ENCODE measurements around the gene KLHL28.

KLHL28 gene

GRCh38 chr14:44961554-44962333 lies at the start of gene KLHL28, which contains the start of gene TOGARAM1:
KLHL28 (minus strand) TSS chr14:44961947; CDS start chr14:44945928, 16,019 bp downstream.
TOGARAM1 (plus strand) TSS chr14:44962190; CDS start chr14:44962422, 232 bp downstream.
- Histone ChIP-seq H3K27ac (ENCODE audit: low read depth in 2 of 2, low read length in 2 of 2) (peak within 1 kb of the TSS; percentile 87 to 97), H3K27me3 (ENCODE audit: control insufficient read depth in 2 of 2, insufficient read depth in 2 of 2, low read length in 2 of 2) (no peaks in the 10 kb centered on the region), H3K4me3 (ENCODE audit: low read length in 2 of 2) (peak within 1 kb of the TSS; percentile 95 to 100), H3K36me3 (ENCODE audit: control insufficient read depth in 2 of 2, insufficient read depth in 2 of 2, low read length in 2 of 2) (peaks cover 0 to 3% of the 10 kb centered on the region in 2 donors), H3K9ac (ENCODE audit: low read depth in 1 of 2, low read length in 2 of 2) (peak within 1 kb of the TSS; percentile 81 to 100), H3K9me3 (ENCODE audit: control insufficient read depth in 2 of 2, low read length in 2 of 2) (no peaks in the 10 kb centered on the region), H3K4me1 (ENCODE audit: control insufficient read depth in 2 of 2, insufficient read depth in 2 of 2, low read length in 2 of 2) (peaks cover 9 to 22% of the 10 kb centered on the region in 2 donors)

GRCh38 chr14:45003924-45004323 lies 42.2 kb upstream of the KLHL28 start:
- Histone ChIP-seq H3K27me3 (ENCODE audit: control insufficient read depth in 2 of 2, insufficient read depth in 2 of 2, low read length in 2 of 2) (no peaks in the 10 kb centered on the region), H3K36me3 (ENCODE audit: control insufficient read depth in 2 of 2, insufficient read depth in 2 of 2, low read length in 2 of 2) (peaks cover 3 to 9% of the 10 kb centered on the region in 2 donors), H3K4me3 (ENCODE audit: low read length in 2 of 2) (no peak overlapping the region), H3K4me1 (ENCODE audit: control insufficient read depth in 2 of 2, insufficient read depth in 2 of 2, low read length in 2 of 2) (no peaks in the 10 kb centered on the region), H3K9ac (ENCODE audit: low read depth in 1 of 2, low read length in 2 of 2) (no peak overlapping the region), H3K9me3 (ENCODE audit: control insufficient read depth in 2 of 2, low read length in 2 of 2) (no peaks in the 10 kb centered on the region), H3K27ac (ENCODE audit: low read depth in 2 of 2, low read length in 2 of 2) (no peak overlapping the region)

- no peak overlapping the region for H3K9ac ChIP-seq (ENCODE audit: low read depth in 1 of 2, low read length in 2 of 2)
- H3K9me3 ChIP-seq (ENCODE audit: control insufficient read depth in 2 of 2, low read length in 2 of 2) = no peaks in the 10 kb centered on the region
- peaks cover 0 to 1% of the 10 kb centered on the region in 2 donors for H3K4me1 ChIP-seq (ENCODE audit: control insufficient read depth in 2 of 2, insufficient read depth in 2 of 2, low read length in 2 of 2)
- H3K4me3 ChIP-seq (ENCODE audit: low read length in 2 of 2) = no peak overlapping the region
- peaks cover 3 to 5% of the 10 kb centered on the region in 2 donors for H3K36me3 ChIP-seq (ENCODE audit: control insufficient read depth in 2 of 2, insufficient read depth in 2 of 2, low read length in 2 of 2)
- no peaks in the 10 kb centered on the region for H3K27me3 ChIP-seq (ENCODE audit: control insufficient read depth in 2 of 2, insufficient read depth in 2 of 2, low read length in 2 of 2)
- H3K27ac ChIP-seq (ENCODE audit: low read depth in 2 of 2, low read length in 2 of 2) = no peak overlapping the region
These were observed 34.1 kb upstream of the KLHL28 start for GRCh38 chr14:44995770-44996294.

- Histone ChIP-seq H3K4me1 (ENCODE audit: control insufficient read depth in 2 of 2, insufficient read depth in 2 of 2, low read length in 2 of 2) (peaks cover 0 to 5% of the 10 kb centered on the region in 2 donors), H3K27ac (ENCODE audit: low read depth in 2 of 2, low read length in 2 of 2) (no peak overlapping the region), H3K9me3 (ENCODE audit: control insufficient read depth in 2 of 2, low read length in 2 of 2) (no peaks in the 10 kb centered on the region), H3K9ac (ENCODE audit: low read depth in 1 of 2, low read length in 2 of 2) (no peak overlapping the region), H3K4me3 (ENCODE audit: low read length in 2 of 2) (no peak overlapping the region), H3K27me3 (ENCODE audit: control insufficient read depth in 2 of 2, insufficient read depth in 2 of 2, low read length in 2 of 2) (no peaks in the 10 kb centered on the region), H3K36me3 (ENCODE audit: control insufficient read depth in 2 of 2, insufficient read depth in 2 of 2, low read length in 2 of 2) (peaks cover 3 to 5% of the 10 kb centered on the region in 2 donors)
These were observed 33.4 kb upstream of the KLHL28 start for GRCh38 chr14:44995196-44995595.

GRCh38 chr14:44990533-44990932 lies 28.8 kb upstream of the KLHL28 start:
- peaks cover 0 to 5% of the 10 kb centered on the region in 2 donors for H3K4me1 ChIP-seq (ENCODE audit: control insufficient read depth in 2 of 2, insufficient read depth in 2 of 2, low read length in 2 of 2)
- no peaks in the 10 kb centered on the region for H3K9me3 ChIP-seq (ENCODE audit: control insufficient read depth in 2 of 2, low read length in 2 of 2)
- no peaks in the 10 kb centered on the region for H3K36me3 ChIP-seq (ENCODE audit: control insufficient read depth in 2 of 2, insufficient read depth in 2 of 2, low read length in 2 of 2)
- H3K4me3 ChIP-seq (ENCODE audit: low read length in 2 of 2) = no peak overlapping the region
- no peaks in the 10 kb centered on the region for H3K27me3 ChIP-seq (ENCODE audit: control insufficient read depth in 2 of 2, insufficient read depth in 2 of 2, low read length in 2 of 2)
- no peak overlapping the region for H3K9ac ChIP-seq (ENCODE audit: low read depth in 1 of 2, low read length in 2 of 2)
- H3K27ac ChIP-seq (ENCODE audit: low read depth in 2 of 2, low read length in 2 of 2) = no peak overlapping the region

GRCh38 chr14:44989497-44990440 lies 28.0 kb upstream of the KLHL28 start:
- H3K4me3 ChIP-seq (ENCODE audit: low read length in 2 of 2) = no peak overlapping the region
- H3K36me3 ChIP-seq (ENCODE audit: control insufficient read depth in 2 of 2, insufficient read depth in 2 of 2, low read length in 2 of 2) = no peaks in the 10 kb centered on the region
- no peaks in the 10 kb centered on the region for H3K9me3 ChIP-seq (ENCODE audit: control insufficient read depth in 2 of 2, low read length in 2 of 2)
- H3K9ac ChIP-seq (ENCODE audit: low read depth in 1 of 2, low read length in 2 of 2) = no peak overlapping the region
- H3K4me1 ChIP-seq (ENCODE audit: control insufficient read depth in 2 of 2, insufficient read depth in 2 of 2, low read length in 2 of 2) = peaks cover 0 to 5% of the 10 kb centered on the region in 2 donors
- no peak overlapping the region for H3K27ac ChIP-seq (ENCODE audit: low read depth in 2 of 2, low read length in 2 of 2)
- no peaks in the 10 kb centered on the region for H3K27me3 ChIP-seq (ENCODE audit: control insufficient read depth in 2 of 2, insufficient read depth in 2 of 2, low read length in 2 of 2)

- no peak overlapping the region for H3K27ac ChIP-seq (ENCODE audit: low read depth in 2 of 2, low read length in 2 of 2)
- H3K9me3 ChIP-seq (ENCODE audit: control insufficient read depth in 2 of 2, low read length in 2 of 2) = no peaks in the 10 kb centered on the region
- H3K4me1 ChIP-seq (ENCODE audit: control insufficient read depth in 2 of 2, insufficient read depth in 2 of 2, low read length in 2 of 2) = peaks cover 0 to 5% of the 10 kb centered on the region in 2 donors
- H3K9ac ChIP-seq (ENCODE audit: low read depth in 1 of 2, low read length in 2 of 2) = no peak overlapping the region
- no peaks in the 10 kb centered on the region for H3K27me3 ChIP-seq (ENCODE audit: control insufficient read depth in 2 of 2, insufficient read depth in 2 of 2, low read length in 2 of 2)
- H3K36me3 ChIP-seq (ENCODE audit: control insufficient read depth in 2 of 2, insufficient read depth in 2 of 2, low read length in 2 of 2) = no peaks in the 10 kb centered on the region
- H3K4me3 ChIP-seq (ENCODE audit: low read length in 2 of 2) = no peak overlapping the region
These were observed 26.9 kb upstream of the KLHL28 start for GRCh38 chr14:44988694-44989093.

GRCh38 chr14:44982594-44982993 lies 20.8 kb upstream of the KLHL28 start:
- Histone ChIP-seq H3K4me3 (ENCODE audit: low read length in 2 of 2) (no peak overlapping the region), H3K36me3 (ENCODE audit: control insufficient read depth in 2 of 2, insufficient read depth in 2 of 2, low read length in 2 of 2) (no peaks in the 10 kb centered on the region), H3K27me3 (ENCODE audit: control insufficient read depth in 2 of 2, insufficient read depth in 2 of 2, low read length in 2 of 2) (no peaks in the 10 kb centered on the region), H3K27ac (ENCODE audit: low read depth in 2 of 2, low read length in 2 of 2) (no peak overlapping the region), H3K9me3 (ENCODE audit: control insufficient read depth in 2 of 2, low read length in 2 of 2) (no peaks in the 10 kb centered on the region), H3K9ac (ENCODE audit: low read depth in 1 of 2, low read length in 2 of 2) (no peak overlapping the region), H3K4me1 (ENCODE audit: control insufficient read depth in 2 of 2, insufficient read depth in 2 of 2, low read length in 2 of 2) (no peaks in the 10 kb centered on the region)

- Histone ChIP-seq H3K27ac (ENCODE audit: low read depth in 2 of 2, low read length in 2 of 2) (no peak overlapping the region), H3K36me3 (ENCODE audit: control insufficient read depth in 2 of 2, insufficient read depth in 2 of 2, low read length in 2 of 2) (no peaks in the 10 kb centered on the region), H3K9ac (ENCODE audit: low read depth in 1 of 2, low read length in 2 of 2) (no peak overlapping the region), H3K9me3 (ENCODE audit: control insufficient read depth in 2 of 2, low read length in 2 of 2) (no peaks in the 10 kb centered on the region), H3K27me3 (ENCODE audit: control insufficient read depth in 2 of 2, insufficient read depth in 2 of 2, low read length in 2 of 2) (no peaks in the 10 kb centered on the region), H3K4me3 (ENCODE audit: low read length in 2 of 2) (no peak overlapping the region), H3K4me1 (ENCODE audit: control insufficient read depth in 2 of 2, insufficient read depth in 2 of 2, low read length in 2 of 2) (no peaks in the 10 kb centered on the region)
These were observed 19.5 kb upstream of the KLHL28 start for GRCh38 chr14:44981198-44981597.
